MCF 10A (cell line): ENCODE data around the gene SUCLA2. TPM values are rescaled to one million over a fixed set of nuclear protein-coding genes. Genes with fewer than 3 reads are reported as not detected.
A peak's percentile ranks its signal among the peaks of the same experiment; 100 is the strongest.

Experiments used
- BruUV-seq: library from RNA; stranded (reverse); fragments of 400-500 nt; replicated peaks from 2 replicates; lab custom pipeline; 2021; lab: Mats Ljungman, UMichigan
- CTCF ChIA-PET: fragments of 300-600 bp; sonication (Branson Sonifier 250); formaldehyde crosslinking; extraction: SDS; loops from one replicate; lab custom pipeline; 2021; ENCODE audit warnings: antibody characterized with exemption, inconsistent platforms; lab: Yijun Ruan, JAX
- POLR2A ChIA-PET: fragments of 300-600, 350-650 bp; sonication (Branson Sonifier 250); formaldehyde crosslinking; extraction: SDS; loops from one replicate; lab custom pipeline; 2020; ENCODE audit warnings: antibody characterized with exemption, inconsistent platforms; lab: Yijun Ruan, JAX
- DNase-seq: peaks from one replicate; pipeline ENCODE4 v3.0.0-alpha.2; 2018; ENCODE audit not compliant: unreplicated experiment
- H3K27ac Mint-ChIP-seq: one replicate; pipeline ENCODE4 v1.8.0; 2022; ENCODE audit warnings: mild to moderate bottlenecking, low read depth, mixed read lengths; ENCODE audit not compliant: unreplicated experiment
- H3K27me3 Mint-ChIP-seq: one replicate; pipeline ENCODE4 v1.8.0; 2022; ENCODE audit warnings: mixed read lengths; ENCODE audit not compliant: insufficient read depth, unreplicated experiment
- H3K36me3 Mint-ChIP-seq: one replicate; pipeline ENCODE4 v1.8.0; 2022; ENCODE audit warnings: mild to moderate bottlenecking, moderate library complexity, mixed read lengths; ENCODE audit not compliant: insufficient read depth, unreplicated experiment
- H3K4me1 Mint-ChIP-seq: one replicate; pipeline ENCODE4 v1.8.0; 2022; ENCODE audit warnings: mixed read lengths; ENCODE audit not compliant: insufficient read depth, unreplicated experiment
- H3K4me3 Mint-ChIP-seq: one replicate; pipeline ENCODE4 v1.8.0; 2022; ENCODE audit warnings: mild to moderate bottlenecking, moderate library complexity, mixed read lengths; ENCODE audit not compliant: unreplicated experiment
- H3K9me3 Mint-ChIP-seq: one replicate; pipeline ENCODE4 v1.8.0; 2022; ENCODE audit warnings: mixed read lengths; ENCODE audit not compliant: unreplicated experiment
- CTCF ChIP-seq: fragments of 200-600 bp; IDR thresholded peaks from one replicate; pipeline ENCODE4 v1.8.0; 2022; ENCODE audit warnings: antibody characterized with exemption, mild to moderate bottlenecking; ENCODE audit not compliant: unreplicated experiment
- intact Hi-C: fragments of 100-400 bp; cut with micrococcal nuclease; formaldehyde crosslinking; loops from 2 replicates; pipeline ENCODE4 v1.14.1; 2022
- total RNA-seq: library from RNA; stranded (reverse); gene quantifications from 2 replicates; pipeline ENCODE4 v1.2.3, GENCODE V29; 2022

The SUCLA2 gene
- total RNA-seq, 1 experiment from 2014 or later: 42.1 TPM

- Mint-ChIP-seq H3K9me3 (no peaks in the 10 kb centered on the region), H3K27ac (peak overlapping the region; percentile 91), H3K4me3 (peak overlapping the region; percentile 80), H3K27me3 (no peaks in the 10 kb centered on the region), H3K36me3 (peaks cover 8% of the 10 kb centered on the region), H3K4me1 (peaks cover 41% of the 10 kb centered on the region)
- POLR2A ChIA-PET: interaction anchor here (0.6 to 8.5 kb wide), 15 partner anchors 9 to 234 kb away, joined by 3 to 70 read pairs (median 4); partner anchors contain the start of genes ITM2B and NUDT15
- no peak for TF ChIP-seq CTCF
- DNase-seq: peak; percentile 28
- TSS peak; percentile 29 for BruUV-seq
- CTCF ChIA-PET: interaction anchor here (4.8 kb wide), 1 partner anchor 37 kb away, joined by 24 read pairs; the partner anchor contains the start of gene NUDT15
- intact Hi-C loops: loop anchor here (2.0 kb wide), 1 partner anchor 36 kb away; the partner anchor contains the start of gene NUDT15
Observed at GRCh38 chr13:48000559-48001113, 437 bp downstream of the SUCLA2 start.

- Mint-ChIP-seq H3K4me3 (peak overlapping the region; percentile 80), H3K9me3 (no peaks in the 10 kb centered on the region), H3K27me3 (no peaks in the 10 kb centered on the region), H3K36me3 (peaks cover 8% of the 10 kb centered on the region), H3K27ac (peak overlapping the region; percentile 91), H3K4me1 (peaks cover 35% of the 10 kb centered on the region)
- TF ChIP-seq CTCF: no peak
- BruUV-seq: no TSS peak
- intact Hi-C loops: loop anchor here (2.0 kb wide), 1 partner anchor 37 kb away; the partner anchor contains the start of gene NUDT15
- POLR2A ChIA-PET: interaction anchor here (0.7 to 8.5 kb wide), 8 partner anchors 10 to 235 kb away, joined by 3 to 70 read pairs (median 5); partner anchors contain the start of gene NUDT15
- DNase-seq: no peak
- CTCF ChIA-PET: interaction anchor here (4.8 kb wide), 1 partner anchor 38 kb away, joined by 24 read pairs; the partner anchor contains the start of gene NUDT15
Observed at GRCh38 chr13:47999973-48000372, 1.1 kb downstream of the SUCLA2 start.

GRCh38 chr13:47997384-47997783 lies 3.7 kb downstream of the SUCLA2 start:
- Mint-ChIP-seq H3K9me3 (no peaks in the 10 kb centered on the region), H3K27me3 (no peaks in the 10 kb centered on the region), H3K4me3 (no peak overlapping the region), H3K27ac (no peak overlapping the region), H3K36me3 (peaks cover 31% of the 10 kb centered on the region), H3K4me1 (peaks cover 22% of the 10 kb centered on the region)
- no TSS peak for BruUV-seq
- CTCF ChIA-PET: interaction anchor here (0.7 to 4.8 kb wide), 3 partner anchors 9 to 359 kb away, joined by 3 to 24 read pairs (median 3); partner anchors contain the start of gene NUDT15
- POLR2A ChIA-PET: interaction anchor here (0.7 to 8.5 kb wide), 4 partner anchors 8 to 53 kb away, joined by 3 to 70 read pairs (median 3); partner anchors contain the start of gene NUDT15
- intact Hi-C loops: no loop called here
- no peak for TF ChIP-seq CTCF
- no peak for DNase-seq

- Mint-ChIP-seq H3K36me3 (peaks cover 70% of the 10 kb centered on the region), H3K4me1 (peaks cover 5% of the 10 kb centered on the region), H3K27me3 (no peaks in the 10 kb centered on the region), H3K4me3 (no peak overlapping the region), H3K9me3 (no peaks in the 10 kb centered on the region), H3K27ac (no peak overlapping the region)
- CTCF ChIA-PET: no interaction called here
- intact Hi-C loops: no loop called here
- POLR2A ChIA-PET: interaction anchor here (0.7 to 1.3 kb wide), 2 partner anchors 35 to 102 kb away, joined by 3 read pairs; no protein-coding TSS in a partner anchor
- BruUV-seq: no TSS peak
- DNase-seq: no peak
- no peak for TF ChIP-seq CTCF
Observed at GRCh38 chr13:47991859-47992258, 9.2 kb downstream of the SUCLA2 start.
